IPS-NIHi7 (cell line): ENCODE results near the gene PDSS2.

Experiments
- DNase-seq: peaks from one replicate; pipeline ENCODE4 v3.0.0; 2012; ENCODE audit warnings: mixed read lengths; ENCODE audit errors: extremely low spot score

The PDSS2 gene

GRCh38 chr6:107271208-107271790, 188.1 kb downstream of the PDSS2 start:
- no peak for DNase-seq

- DNase-seq, result no peak
Measured at GRCh38 chr6:107267634-107268033, 191.7 kb downstream of the PDSS2 start.

GRCh38 chr6:107267006-107267405, 192.4 kb downstream of the PDSS2 start:
- DNase-seq, result no peak

GRCh38 chr6:107266563-107266962, 192.8 kb downstream of the PDSS2 start:
- DNase-seq, result no peak

- DNase-seq, result no peak
Measured at GRCh38 chr6:107264357-107264840, 195.0 kb downstream of the PDSS2 start.

GRCh38 chr6:107259951-107260350, 199.4 kb downstream of the PDSS2 start:
- no peak for DNase-seq

- DNase-seq, result no peak
Measured at GRCh38 chr6:107248147-107248546, 211.2 kb downstream of the PDSS2 start.

- DNase-seq, result no peak
Measured at GRCh38 chr6:107246972-107247615, 212.3 kb downstream of the PDSS2 start.

- no peak for DNase-seq
Measured at GRCh38 chr6:107246249-107246971, 213.0 kb downstream of the PDSS2 start.

- DNase-seq, result no peak
Measured at GRCh38 chr6:107244742-107245480, 214.5 kb downstream of the PDSS2 start.

GRCh38 chr6:107244082-107244741, 215.2 kb downstream of the PDSS2 start:
- no peak for DNase-seq

- no peak for DNase-seq
Measured at GRCh38 chr6:107243471-107243870, 215.9 kb downstream of the PDSS2 start.

- DNase-seq, result no peak
Measured at GRCh38 chr6:107237992-107238660, 221.2 kb downstream of the PDSS2 start.

GRCh38 chr6:107235511-107235910, 223.9 kb downstream of the PDSS2 start:
- DNase-seq, result no peak

- no peak for DNase-seq
Measured at GRCh38 chr6:107235007-107235406, 224.4 kb downstream of the PDSS2 start.

GRCh38 chr6:107231243-107231642, 228.1 kb downstream of the PDSS2 start:
- DNase-seq, result no peak

- no peak for DNase-seq
Measured at GRCh38 chr6:107230448-107230847, 228.9 kb downstream of the PDSS2 start.

GRCh38 chr6:107230024-107230423, 229.3 kb downstream of the PDSS2 start:
- no peak for DNase-seq

- no peak for DNase-seq
Measured at GRCh38 chr6:107228754-107229153, 230.6 kb downstream of the PDSS2 start.

- no peak for DNase-seq
Measured at GRCh38 chr6:107221519-107221918, 237.8 kb downstream of the PDSS2 start.

- no peak for DNase-seq
Measured at GRCh38 chr6:107219851-107220250, 239.5 kb downstream of the PDSS2 start.
